Right renal cortex interstitium (tissue), 3 donors: ENCODE data around the gene GAMT. TPM values are rescaled to one million over a fixed set of nuclear protein-coding genes. Genes with fewer than 3 reads are reported as not detected.
A peak's percentile ranks its signal among the peaks of the same experiment; 100 is the strongest.
"Not testable (repeated sequence)": the region's sequence is repeated elsewhere in the genome, so short reads cannot be mapped to it uniquely, and the experiment has no call there.

Experiments used
- DNase-seq, 3 donors: peaks; one replicate each; pipeline ENCODE4 v3.0.0-alpha.2; 2013; ENCODE audit warnings: low read depth in 3 of 3, low spot score in 2 of 3
- polyA plus RNA-seq, 3 donors: library from polyadenylated mRNA; unstranded; fragments of 120-200 nt; gene quantifications; one replicate each; pipeline ENCODE4 v1.2.1, GENCODE V29; 2013; ENCODE audit not compliant: insufficient read length in 3 of 3

The GAMT gene
- polyA plus RNA-seq, 3 donors: 22.2 to 25.9 (median 25.8) TPM

DNA sequence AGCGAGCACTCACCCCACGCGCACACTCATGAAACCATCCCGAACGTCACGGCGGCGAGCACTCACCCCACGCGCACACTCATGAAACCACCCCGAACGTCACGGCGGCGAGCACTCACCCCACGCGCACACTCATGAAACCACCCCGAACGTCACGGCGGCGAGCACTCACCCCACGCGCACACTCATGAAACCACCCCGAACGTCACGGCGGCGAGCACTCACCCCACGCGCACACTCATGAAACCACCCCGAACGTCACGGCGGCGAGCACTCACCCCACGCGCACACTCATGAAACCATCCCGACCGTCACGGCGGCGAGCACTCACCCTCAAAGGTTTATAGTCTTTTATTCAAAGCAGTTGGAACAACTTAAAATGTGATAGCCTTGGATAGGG is 18.7 kb upstream of the GAMT start:
- DNase-seq: not testable (repeated sequence)

DNA sequence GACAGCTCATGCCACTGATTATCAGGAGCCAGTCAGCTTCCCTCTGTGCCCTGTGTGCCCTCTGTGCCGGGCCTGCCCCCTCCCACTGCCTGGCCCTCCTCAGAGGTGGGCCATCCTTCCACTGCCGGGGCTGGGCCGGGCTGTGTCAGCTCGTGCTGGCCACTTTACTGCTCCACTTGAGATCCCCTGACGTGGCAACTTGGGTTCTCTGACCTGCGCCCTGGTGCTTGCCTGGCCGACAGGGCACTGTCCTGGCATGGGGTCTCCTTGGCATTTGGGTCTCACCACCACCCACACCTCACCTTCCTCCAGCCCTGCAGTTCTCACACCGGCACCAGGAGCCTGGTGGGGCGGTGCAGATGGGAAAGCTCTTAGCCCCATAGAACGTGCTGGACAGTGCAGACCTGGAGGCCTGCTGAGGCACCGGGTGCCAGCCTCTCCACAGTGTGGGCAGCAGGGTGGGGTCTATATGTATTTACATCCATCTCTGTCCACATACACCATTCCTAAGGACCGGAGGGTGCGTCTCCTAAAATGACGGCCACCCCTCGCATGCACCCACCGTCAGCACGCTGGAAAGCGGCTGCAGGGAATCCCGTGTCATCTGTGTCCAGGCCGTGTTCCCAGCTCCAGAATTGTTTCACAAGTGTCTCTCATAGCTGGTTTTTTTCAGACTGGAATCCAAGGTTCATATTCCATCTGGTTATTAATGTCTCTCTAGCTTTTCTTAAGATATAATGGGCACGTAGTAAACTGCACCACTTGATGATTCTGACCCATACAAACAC is 17.8 kb upstream of the GAMT start:
- DNase-seq: no peak

DNA sequence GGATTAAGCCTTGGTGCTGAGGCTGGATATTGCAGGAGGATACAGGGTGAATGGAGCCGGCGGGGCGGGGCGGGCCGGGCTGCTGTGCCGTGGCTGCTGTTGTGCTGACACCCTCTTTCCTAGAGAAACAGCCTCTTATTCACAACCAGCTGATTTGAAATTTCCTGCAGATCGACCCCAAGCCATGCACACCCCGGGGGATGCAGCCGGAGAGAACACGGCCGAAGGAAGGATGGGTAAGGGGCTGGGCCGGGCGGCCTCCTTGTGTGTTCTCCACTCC is 17.1 kb upstream of the GAMT start:
- no peak for DNase-seq

DNA sequence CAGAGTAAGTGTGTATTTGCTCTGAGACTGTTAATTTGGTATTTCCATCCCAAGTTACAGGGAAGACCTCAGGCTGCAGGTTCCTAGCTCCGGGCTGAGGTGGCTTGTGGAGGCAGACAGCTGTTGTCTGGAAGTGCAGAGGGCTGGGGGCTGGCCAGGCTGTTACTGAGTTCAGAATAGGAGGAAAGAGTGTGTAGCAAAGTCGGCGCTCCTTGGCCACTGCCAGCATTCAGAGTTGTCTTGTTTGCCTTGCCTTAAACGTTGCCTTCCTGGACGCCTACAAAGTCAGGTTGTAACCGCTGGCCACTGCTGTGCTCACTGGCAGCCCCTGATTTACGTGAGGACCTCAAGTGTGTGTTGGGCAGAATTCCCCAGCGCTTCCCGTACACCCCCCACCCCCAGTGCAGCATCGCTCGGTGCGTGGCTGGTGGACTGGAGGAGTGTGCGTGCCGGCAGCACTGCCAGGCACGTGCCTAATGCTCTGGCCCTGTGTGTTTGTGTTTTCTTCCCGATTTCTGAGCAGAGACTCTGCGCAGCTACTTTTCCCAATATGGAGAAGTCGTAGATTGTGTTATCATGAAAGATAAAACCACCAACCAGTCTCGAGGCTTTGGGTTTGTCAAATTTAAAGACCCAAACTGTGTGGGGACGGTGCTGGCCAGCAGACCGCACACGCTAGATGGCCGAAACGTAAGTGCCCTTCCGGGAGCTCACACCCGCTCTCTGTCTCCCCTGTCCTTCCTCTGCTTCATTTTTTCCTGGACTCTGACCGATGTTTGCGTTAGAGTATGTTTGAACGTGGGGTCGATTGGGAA is 16.5 kb upstream of the GAMT start:
- DNase-seq: no peak

DNA sequence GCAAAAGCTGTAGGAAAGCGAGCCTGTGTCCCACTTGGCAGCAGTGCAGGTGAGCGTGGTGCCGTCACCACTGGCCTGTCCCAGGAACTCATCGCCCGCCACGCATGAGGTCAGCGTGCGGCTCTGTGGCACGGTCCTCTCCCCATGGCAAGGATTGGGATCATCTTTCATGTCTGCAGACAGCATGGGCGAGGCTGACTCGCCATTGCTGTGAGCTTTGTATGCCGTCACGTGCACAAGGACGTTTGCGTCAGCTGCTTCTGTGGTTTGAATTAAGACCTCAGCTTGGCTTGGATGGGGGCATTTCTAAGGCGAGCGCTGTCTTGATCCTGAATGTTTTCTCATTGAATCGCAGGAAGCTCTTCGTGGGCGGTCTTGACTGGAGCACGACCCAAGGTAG is 15.8 kb upstream of the GAMT start:
- DNase-seq: no peak

DNA sequence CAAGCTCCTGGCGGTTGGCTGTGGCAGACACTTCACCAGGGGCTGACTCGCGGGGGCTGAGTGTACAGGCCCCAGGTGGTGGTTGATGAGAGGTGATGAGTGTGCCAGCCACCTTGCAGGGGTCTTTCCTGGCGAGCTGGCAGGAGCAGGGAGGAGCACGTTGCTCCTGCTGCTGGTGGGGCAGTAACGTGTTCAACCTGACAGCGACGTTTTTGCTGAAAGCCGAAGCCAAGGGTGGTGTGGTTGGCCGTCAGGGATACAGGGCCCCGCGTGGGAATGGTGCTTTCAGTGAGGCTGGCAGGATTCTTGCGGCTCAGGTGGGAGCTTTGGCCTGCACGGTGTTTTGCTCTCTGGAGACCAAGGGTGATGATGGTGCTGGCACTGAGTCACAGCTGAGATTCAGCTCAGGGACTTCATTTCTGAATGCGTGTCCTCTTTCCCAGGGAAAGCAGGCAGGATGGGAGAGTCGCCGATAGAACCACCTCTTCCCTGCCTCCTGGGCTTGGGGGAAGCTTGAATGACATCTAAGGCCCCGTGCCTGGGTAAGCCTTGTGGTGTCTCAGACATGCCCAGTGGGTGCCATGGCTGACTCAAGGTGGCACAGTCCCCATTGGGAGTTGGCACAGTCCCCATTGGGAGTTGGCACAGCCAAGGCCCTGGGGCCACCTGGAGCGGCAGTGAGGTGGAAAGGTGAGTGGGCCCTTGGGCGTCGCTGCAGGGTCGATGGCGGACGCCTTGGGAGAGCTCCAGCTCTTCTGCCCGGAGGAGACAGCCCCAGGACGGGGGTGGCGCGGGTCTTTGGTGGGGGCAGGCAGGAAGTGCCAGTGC is 14.9 kb upstream of the GAMT start:
- DNase-seq: no peak

DNA sequence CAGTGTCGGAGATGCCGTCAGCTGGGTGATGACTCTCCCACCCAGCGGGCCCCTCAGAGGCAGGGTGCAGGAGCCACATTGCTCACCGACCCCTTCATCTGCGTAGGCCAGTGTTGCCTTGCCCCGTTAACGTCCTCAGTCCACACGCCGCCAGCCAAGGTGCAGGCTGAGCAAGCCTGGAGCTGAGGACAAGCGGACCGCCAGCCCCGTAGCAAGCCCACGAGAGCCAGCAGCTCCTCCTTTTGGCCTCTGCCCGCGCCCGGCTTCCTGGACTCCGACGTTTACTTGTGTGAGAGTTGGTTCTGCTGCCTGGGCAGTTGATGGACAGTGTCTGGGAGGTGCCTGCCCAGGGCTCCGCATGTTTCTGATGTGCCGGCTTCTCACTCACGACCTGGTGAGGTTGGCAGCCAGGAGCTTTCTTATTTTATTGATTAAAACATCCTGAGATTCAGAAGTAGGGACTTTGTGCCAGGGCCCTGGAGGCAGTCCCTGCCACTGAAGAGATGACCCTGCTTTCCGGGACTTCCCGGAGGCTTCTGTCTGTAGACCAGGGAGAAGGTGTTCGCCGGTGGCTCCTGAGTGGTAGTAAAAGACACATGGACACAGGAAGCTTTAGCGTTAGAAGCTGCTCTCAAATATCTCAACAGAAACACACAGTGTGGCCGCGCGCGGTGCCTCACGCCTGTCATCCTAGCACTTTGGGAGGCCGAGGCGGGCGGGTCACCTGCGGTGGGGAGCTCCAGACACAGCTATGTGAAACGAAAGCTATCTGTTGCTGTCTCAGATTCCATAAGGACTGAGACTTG is 11.9 kb upstream of the GAMT start:
- no peak for DNase-seq

DNA sequence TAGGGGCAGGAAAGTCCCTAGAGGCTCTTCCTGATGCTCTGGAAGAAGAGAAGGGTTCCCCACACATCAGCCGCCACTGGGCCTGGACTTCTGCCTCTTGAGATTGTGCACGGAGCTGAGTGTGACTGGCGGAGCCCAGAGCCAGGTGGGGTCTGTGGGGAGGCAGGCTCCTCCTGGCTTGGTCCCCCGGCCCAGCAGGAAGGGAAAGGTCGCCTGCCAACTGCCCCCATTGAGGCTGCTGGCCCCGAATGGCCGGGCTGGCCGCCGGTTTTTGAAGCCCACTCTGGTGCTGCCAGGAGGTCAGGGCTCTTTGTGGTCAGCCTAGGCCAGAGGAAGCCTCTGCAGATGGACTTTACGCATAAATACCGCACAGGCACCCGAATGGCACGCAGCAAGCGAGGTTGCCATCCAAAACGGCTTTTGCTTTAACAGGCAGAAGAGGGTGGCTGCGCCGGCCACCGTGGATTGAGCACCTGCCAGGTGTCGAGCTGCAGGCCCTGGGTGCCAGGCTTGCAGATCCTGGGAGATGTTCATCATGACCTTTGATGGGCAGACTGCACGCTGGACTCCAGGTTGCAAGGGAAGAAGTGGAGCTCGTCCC is 11.1 kb upstream of the GAMT start:
- no peak for DNase-seq

DNA sequence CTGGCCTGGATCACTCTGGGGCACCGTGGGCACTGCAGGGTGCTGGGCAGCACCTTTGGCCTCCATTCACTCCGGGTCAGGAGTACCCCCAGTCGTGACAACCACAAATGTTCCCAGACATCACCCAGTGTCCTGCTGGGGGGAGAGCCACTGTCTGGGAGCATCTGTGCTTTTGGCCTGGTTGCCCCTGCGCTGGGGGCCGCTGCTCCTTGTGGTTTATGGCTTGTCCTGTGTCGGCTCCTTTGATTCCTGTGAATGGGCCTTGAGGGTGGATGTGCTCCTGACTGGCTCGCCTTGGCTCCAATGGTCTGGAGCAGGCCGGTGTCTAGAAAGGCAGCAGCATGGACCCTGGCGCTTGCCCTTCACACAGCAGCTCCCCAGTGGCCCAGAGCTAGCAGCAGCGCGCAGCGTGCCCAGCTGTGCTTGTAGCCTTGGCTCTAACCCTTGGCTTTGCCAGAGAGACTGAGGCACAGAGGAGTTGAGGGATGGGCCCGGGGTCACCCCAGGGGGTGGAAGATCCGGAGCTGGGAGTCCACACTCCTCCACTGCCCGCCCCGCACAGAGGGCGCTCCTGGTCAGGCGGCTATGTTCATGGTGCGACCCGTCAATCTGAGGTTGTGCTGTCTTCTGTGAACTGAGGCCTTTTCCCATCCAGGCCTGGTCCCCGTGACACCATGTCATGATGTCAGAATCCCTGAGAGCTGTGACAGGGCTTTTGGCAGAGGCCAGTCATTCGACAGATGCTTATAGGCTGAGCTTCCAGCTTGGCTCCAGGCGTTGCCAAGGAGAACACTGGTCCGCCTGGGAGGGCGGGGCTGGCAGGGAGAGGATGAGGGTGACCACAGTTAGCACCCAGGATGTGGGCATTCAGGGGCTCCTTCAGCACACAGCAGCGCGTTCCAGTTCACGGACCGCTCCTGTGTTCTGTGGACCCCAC is 10.2 kb upstream of the GAMT start:
- no peak for DNase-seq

DNA sequence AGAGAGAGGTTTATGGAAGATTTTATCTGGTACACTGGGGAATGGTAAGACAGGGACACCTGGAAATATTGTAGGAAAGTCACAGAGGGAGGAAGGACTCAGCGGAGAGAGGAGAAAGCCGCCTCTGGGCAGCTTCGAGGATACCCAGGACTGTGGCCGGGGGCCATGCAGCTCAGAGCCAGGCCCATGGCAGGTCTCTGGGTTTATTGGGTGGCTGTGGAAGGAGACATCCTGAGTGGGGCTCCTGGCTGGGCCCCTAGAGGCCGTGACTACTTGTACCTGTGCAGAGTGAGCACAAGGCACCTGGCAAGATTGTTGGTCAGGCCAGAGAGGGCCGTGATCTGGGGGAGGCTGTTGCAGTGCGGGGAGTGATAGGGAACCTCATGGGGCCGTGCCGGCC is 9.4 kb upstream of the GAMT start:
- DNase-seq: no peak

DNA sequence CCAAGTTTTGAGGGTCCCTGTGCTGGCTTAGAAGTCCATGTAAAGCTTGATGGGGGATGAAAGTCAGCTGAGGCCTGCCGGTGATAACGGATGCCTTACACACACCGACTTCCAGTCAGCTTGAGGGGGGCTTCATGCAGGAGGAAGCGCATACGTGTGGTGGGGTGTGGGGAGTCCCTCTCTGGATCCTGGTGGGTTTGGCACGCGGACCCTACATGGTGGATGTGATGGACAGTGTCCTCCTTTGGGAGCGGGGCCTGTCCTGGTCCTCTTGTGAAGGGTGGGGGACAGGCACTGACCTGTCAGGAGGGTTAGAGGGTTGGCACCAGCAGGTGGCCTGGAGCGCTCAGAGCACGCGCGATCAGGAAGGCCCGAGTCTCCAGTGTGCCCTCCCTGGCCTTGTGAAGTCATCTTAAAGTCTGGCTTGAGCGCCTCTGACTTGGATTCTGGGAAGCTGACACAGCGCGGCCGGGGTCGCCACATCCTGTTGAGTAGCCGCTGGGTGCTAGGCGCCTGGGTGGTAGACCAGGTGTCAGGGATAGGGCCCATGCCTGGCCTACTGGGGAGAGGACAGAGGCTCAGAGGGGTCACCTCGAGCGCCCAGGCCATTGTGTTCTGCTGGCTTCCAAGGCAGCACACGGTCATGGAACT is 8.9 kb upstream of the GAMT start:
- no peak for DNase-seq

DNA sequence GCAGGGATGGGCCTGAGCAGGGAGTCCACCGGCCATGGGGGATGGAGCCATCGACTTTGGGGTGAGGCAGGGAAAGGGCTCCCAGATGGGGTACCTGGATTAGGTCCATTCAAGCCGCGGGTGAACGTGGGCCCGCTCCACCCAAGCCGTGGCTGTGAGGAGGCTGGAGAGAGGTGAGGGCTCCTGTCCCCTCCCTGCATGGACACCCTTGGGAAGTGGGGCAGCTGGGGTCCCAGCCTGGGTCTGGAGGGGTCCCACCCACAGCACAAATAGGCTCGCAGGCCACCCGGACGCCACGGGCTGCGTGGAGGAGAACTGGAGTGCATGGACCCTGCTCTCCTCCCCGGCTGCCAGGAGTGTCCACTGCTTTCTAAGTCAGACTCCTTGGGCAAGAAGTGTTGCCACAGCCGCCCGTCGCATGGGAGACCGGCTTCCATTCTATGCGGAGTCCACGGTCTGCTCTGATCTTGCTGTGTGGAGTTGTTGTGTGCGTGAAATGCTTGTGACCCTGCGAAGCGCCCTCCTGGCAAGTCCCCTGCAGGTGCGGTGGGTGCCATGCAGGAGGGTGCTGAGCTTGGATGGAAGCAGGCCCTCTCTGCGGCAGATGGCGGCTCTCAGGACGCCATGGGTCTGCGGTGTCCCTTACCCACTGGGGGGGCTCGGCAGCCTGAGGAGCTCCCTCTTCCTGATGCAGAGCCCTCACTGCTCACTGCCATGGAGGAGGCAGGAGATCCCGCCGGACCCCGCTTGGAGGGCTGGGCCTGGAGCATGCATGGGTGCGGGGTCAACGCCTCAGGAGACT is 8.1 kb upstream of the GAMT start:
- no peak for DNase-seq

DNA sequence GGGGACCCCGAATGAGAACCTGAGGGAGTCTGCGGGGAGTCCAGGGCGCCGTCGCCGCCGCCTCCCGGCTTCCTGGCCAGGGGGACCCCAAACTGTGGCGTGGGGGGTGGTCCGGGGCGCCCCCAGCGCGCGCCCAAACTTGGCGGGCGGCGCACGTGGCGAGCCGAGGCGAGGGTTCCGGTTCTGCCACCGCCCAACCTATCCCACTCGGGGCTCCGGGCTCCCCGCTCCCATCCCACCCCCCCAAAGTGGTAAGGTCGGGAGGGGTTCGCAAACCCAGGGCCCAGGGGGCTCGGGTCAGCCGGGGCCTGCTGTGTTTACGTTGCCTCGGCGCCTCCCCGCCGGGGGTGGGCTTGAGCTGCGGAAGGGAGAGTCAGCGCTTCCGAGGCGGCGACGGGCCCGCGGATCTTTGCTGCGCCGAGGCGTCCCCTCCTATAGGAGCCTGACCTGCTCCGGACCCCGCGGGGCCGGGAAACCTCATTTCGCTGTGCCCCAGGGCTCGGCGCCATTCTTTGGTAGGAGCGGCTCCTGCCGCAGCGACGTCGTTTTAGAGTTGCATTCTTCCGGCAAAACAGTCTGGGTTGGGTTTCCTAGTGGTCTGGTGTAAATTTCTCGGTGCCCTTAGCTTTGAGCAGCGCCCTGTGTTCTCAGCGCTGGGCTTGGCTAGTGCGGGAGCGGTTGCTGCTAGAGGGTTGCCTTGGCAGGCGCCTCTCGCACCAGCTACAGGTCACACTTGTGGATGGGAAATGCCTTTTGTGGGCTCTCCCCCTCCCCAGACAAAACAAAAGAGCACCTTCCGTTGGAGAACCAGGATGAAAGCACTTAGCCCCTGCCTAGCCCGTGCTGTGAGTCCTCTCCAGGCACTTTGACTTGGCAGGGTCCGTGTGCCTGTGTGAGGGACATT is 7.2 kb upstream of the GAMT start:
- no peak for DNase-seq

DNA sequence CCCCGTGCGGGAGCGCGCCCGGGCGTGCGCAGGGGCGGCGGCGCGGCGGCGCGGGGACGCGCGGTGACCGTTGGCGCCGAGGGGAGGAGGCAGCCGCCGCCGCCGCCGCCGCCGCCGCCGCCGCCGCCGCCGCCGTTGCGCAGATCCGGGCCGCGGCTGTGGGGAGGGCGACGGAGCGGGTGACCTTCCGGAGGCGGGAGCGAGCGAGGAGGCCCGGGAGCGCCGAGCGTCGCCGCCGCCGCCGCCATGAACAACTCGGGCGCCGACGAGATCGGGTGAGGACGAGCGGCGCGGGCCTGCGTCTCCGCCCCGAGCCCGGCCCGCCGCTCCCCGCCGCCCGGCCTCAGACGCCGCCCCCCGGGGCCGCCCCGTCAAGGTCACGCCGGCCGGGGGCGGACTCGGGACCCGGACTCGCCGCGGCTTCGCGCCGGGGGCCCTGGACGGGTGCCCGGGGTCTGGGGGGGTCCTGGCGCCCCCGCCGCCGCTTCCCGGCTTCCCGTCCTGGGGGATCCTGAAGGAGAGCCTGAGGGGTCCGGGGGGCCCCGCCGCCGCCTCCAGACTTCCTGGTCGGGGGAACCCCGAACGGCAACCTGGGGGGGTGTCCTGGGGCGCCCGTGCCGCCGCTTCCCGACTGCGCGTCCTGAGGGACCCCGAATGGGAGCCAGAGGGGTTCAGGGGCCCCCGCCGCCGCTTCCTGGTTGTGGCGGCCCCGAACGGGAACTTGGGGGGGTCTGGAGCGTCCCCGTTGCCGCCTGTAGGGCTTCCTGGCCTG is 6.4 kb upstream of the GAMT start, which contains the start of gene DAZAP1:
Gene DAZAP1 (plus strand): TSS at position 59 of the 772 bp plus-strand sequence. CDS start 188 bp downstream, at position 247.
- DNase-seq: no peak

DNA sequence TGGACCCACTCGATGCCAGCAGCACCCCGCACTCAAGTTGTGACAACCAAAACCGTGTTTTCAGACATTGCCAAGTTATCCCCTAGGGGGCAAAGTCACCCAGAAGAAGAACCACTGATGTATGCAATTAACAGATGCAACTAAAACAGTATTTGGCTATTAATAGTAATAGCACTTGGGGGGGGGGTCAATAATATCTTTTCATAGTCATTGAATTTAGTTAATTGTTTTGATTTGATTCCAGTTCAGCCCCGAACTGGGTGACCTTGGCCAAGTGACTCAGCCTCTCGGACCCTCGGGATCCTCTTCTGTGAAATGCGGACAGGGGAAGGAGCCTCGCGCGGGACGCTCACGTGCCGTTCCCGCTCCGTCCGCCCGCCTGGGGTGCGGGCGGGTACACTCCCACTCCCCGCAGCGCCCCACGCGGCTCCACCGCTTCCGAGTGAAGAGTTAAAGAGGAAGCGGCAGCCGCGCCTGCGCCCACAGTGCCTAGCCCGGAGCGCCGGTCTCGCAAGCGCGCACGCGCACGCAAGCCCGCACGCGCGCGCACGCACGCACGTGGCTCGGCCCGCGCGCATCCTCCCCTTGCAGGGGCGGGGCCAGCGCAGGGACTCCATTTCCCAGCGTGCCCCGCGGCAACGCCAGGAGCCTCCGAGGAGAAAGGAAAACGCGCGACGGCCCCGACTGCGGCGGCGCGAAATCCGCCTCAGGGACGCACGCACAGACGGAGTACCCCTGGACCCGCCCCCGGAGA is 5.6 kb upstream of the GAMT start:
- DNase-seq: peak; percentile 89 to 97 (median 96)
